Measurements from ENCODE around the gene EML4.
"Not testable (repeated sequence)": the region's sequence is repeated elsewhere in the genome, so short reads cannot be mapped to it uniquely, and the experiment has no call there.

Gene EML4

GRCh38 chr2:42371611-42372473 is 202.7 kb downstream of the EML4 start:
- H3K4me3 ChIP-seq (ENCODE audit: low read depth, low read length), result no peak overlapping the region
- no peak for DNase-seq (ENCODE audit: low read depth, low spot score)
- TF ChIP-seq CTCF (IDR thresholded peaks at IDR 0.05; ENCODE audit: low read depth, low read length), result no peak
- in situ Hi-C loops (cut with HindIII; ENCODE audit: low sequenced_read_pairs), result no loop called here

- TF ChIP-seq CTCF (IDR thresholded peaks at IDR 0.05; ENCODE audit: low read depth, low read length), result no peak
- no peak for DNase-seq (ENCODE audit: low read depth, low spot score)
- in situ Hi-C loops (cut with HindIII; ENCODE audit: low sequenced_read_pairs), result no loop called here
- H3K4me3 ChIP-seq (ENCODE audit: low read depth, low read length), result no peak overlapping the region
Measured at GRCh38 chr2:42372474-42373200, 203.5 kb downstream of the EML4 start.

- DNase-seq (ENCODE audit: low read depth, low spot score), result no peak
- H3K4me3 ChIP-seq (ENCODE audit: low read depth, low read length), result no peak overlapping the region
- no peak for TF ChIP-seq CTCF (IDR thresholded peaks at IDR 0.05; ENCODE audit: low read depth, low read length)
- in situ Hi-C loops (cut with HindIII; ENCODE audit: low sequenced_read_pairs), result no loop called here
Measured at GRCh38 chr2:42376758-42377157, 207.6 kb downstream of the EML4 start.

- in situ Hi-C loops (cut with HindIII; ENCODE audit: low sequenced_read_pairs), result no loop called here
- DNase-seq (ENCODE audit: low read depth, low spot score), result no peak
- H3K4me3 ChIP-seq (ENCODE audit: low read depth, low read length), result no peak overlapping the region
- TF ChIP-seq CTCF (IDR thresholded peaks at IDR 0.05; ENCODE audit: low read depth, low read length), result no peak
Measured at GRCh38 chr2:42378415-42378814, 209.3 kb downstream of the EML4 start.

GRCh38 chr2:42380026-42380425 is 210.9 kb downstream of the EML4 start:
- DNase-seq (ENCODE audit: low read depth, low spot score); in situ Hi-C loops (cut with HindIII; ENCODE audit: low sequenced_read_pairs): not testable (repeated sequence)

GRCh38 chr2:42382144-42382543 is 213.0 kb downstream of the EML4 start:
- H3K4me3 ChIP-seq (ENCODE audit: low read depth, low read length), result no peak overlapping the region
- DNase-seq (ENCODE audit: low read depth, low spot score), result no peak
- no peak for TF ChIP-seq CTCF (IDR thresholded peaks at IDR 0.05; ENCODE audit: low read depth, low read length)
- in situ Hi-C loops (cut with HindIII; ENCODE audit: low sequenced_read_pairs), result no loop called here

More at GRCh38 chr2:42380026-42380425, 210.9 kb downstream of the EML4 start:
- H3K4me3 ChIP-seq (ENCODE audit: low read depth, low read length), result not testable (repeated sequence)

All from astrocyte of the spinal cord (primary cell).